ENCODE measurements around the gene LAMA2. TPM values are rescaled to one million over a fixed set of nuclear protein-coding genes. Genes with fewer than 3 reads are reported as not detected.

The LAMA2 gene
- total RNA-seq, 1 donor from 2014 or later, result 0.47 TPM

DNA sequence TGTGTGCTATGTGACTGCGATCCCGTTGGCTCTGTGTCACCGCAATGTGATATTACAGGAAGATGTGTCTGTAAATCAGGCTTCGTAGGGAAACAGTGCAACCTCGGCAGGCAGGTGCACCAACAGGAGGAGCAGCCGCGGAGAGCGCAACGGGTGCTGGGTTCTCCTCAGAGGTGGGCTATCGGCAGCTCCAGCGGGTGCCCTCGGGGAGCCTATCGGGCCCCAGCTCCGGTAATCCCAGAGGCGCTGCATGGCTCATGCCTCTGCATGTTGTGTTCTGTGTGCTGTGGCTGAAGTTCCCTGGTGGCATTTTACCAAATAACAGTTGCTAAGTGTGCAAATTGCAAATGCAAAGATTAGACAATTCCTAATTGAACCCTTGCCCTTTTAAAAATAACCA is 409.9 kb downstream of the LAMA2 start:
- intact Hi-C loops (cut with micrococcal nuclease), result no loop called here
- no peaks in the 10 kb centered on the region for H3K4me1 Mint-ChIP-seq
- H3K36me3 Mint-ChIP-seq (ENCODE audit: low read depth), result no peaks in the 10 kb centered on the region
- no peak overlapping the region for H3K27ac Mint-ChIP-seq
- H3K4me3 Mint-ChIP-seq, result no peak overlapping the region
- H3K27me3 Mint-ChIP-seq, result peaks cover 4% of the 10 kb centered on the region
- DNase-seq, result no peak
- no peaks in the 10 kb centered on the region for H3K9me3 Mint-ChIP-seq

- intact Hi-C loops (cut with micrococcal nuclease), result no loop called here
- peaks cover 12% of the 10 kb centered on the region for H3K27me3 Mint-ChIP-seq
- no peaks in the 10 kb centered on the region for H3K36me3 Mint-ChIP-seq (ENCODE audit: low read depth)
- no peak for DNase-seq
- no peaks in the 10 kb centered on the region for H3K4me1 Mint-ChIP-seq
- no peaks in the 10 kb centered on the region for H3K9me3 Mint-ChIP-seq
- H3K27ac Mint-ChIP-seq, result no peak overlapping the region
- H3K4me3 Mint-ChIP-seq, result no peak overlapping the region
Measured at GRCh38 chr6:129297592-129297991, 414.7 kb downstream of the LAMA2 start.

- no peak for DNase-seq
- Mint-ChIP-seq H3K4me1 (no peaks in the 10 kb centered on the region), H3K4me3 (no peak overlapping the region), H3K9me3 (no peaks in the 10 kb centered on the region), H3K27me3 (peaks cover 17% of the 10 kb centered on the region), H3K27ac (no peak overlapping the region), H3K36me3 (ENCODE audit: low read depth) (no peaks in the 10 kb centered on the region)
- intact Hi-C loops (cut with micrococcal nuclease), result no loop called here
Measured at GRCh38 chr6:129302671-129303070, 419.7 kb downstream of the LAMA2 start.

GRCh38 chr6:129306826-129307225 is 423.9 kb downstream of the LAMA2 start:
- H3K27me3 Mint-ChIP-seq, result peaks cover 7% of the 10 kb centered on the region
- H3K4me3 Mint-ChIP-seq, result no peak overlapping the region
- no peaks in the 10 kb centered on the region for H3K36me3 Mint-ChIP-seq (ENCODE audit: low read depth)
- H3K27ac Mint-ChIP-seq, result no peak overlapping the region
- intact Hi-C loops (cut with micrococcal nuclease), result no loop called here
- H3K4me1 Mint-ChIP-seq, result no peaks in the 10 kb centered on the region
- no peaks in the 10 kb centered on the region for H3K9me3 Mint-ChIP-seq
- DNase-seq, result no peak

- Mint-ChIP-seq H3K4me1 (no peaks in the 10 kb centered on the region), H3K36me3 (ENCODE audit: low read depth) (no peaks in the 10 kb centered on the region), H3K4me3 (no peak overlapping the region), H3K27me3 (peaks cover 7% of the 10 kb centered on the region), H3K9me3 (no peaks in the 10 kb centered on the region), H3K27ac (no peak overlapping the region)
- DNase-seq, result no peak
- intact Hi-C loops (cut with micrococcal nuclease), result no loop called here
Measured at GRCh38 chr6:129307845-129308244, 424.9 kb downstream of the LAMA2 start.

DNA sequence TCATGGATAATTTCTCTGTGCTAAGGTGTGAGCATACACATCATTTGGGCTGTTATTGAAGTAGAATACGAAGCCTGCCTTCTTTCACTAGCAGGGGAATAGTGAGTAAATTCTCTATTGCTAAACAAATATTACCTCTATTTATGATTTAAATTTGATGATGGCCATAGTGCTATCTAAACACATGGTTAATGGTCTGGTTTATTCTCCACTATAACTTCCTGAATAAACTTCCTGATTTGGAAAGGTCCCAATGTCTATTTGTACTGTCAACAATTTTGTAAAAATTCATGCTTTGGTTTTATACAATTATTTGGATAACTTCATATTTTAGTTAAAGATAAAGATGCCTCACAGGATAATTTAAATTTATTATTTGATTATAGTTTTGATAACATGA is 426.2 kb downstream of the LAMA2 start:
- H3K36me3 Mint-ChIP-seq (ENCODE audit: low read depth), result no peaks in the 10 kb centered on the region
- no peak overlapping the region for H3K27ac Mint-ChIP-seq
- intact Hi-C loops (cut with micrococcal nuclease), result no loop called here
- H3K4me3 Mint-ChIP-seq, result no peak overlapping the region
- peaks cover 5% of the 10 kb centered on the region for H3K27me3 Mint-ChIP-seq
- no peaks in the 10 kb centered on the region for H3K4me1 Mint-ChIP-seq
- no peaks in the 10 kb centered on the region for H3K9me3 Mint-ChIP-seq
- no peak for DNase-seq

DNA sequence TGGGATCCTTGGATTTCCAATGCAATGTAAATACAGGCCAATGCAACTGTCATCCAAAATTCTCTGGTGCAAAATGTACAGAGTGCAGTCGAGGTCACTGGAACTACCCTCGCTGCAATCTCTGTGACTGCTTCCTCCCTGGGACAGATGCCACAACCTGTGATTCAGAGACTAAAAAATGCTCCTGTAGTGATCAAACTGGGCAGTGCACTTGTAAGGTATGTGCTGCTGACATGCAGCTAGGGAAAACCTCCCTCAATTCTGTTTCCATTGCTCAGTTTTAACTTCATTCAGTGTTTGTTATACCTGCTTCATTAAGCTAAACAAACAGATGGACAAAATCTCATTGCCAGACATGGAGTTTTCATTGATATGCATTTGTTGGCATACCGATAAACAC is 429.9 kb downstream of the LAMA2 start:
- H3K4me3 Mint-ChIP-seq, result no peak overlapping the region

GRCh38 chr6:129314575-129314974 is 431.6 kb downstream of the LAMA2 start:
- Mint-ChIP-seq H3K27me3 (peaks cover 8% of the 10 kb centered on the region), H3K4me3 (no peak overlapping the region), H3K36me3 (ENCODE audit: low read depth) (no peaks in the 10 kb centered on the region), H3K9me3 (no peaks in the 10 kb centered on the region), H3K4me1 (no peaks in the 10 kb centered on the region), H3K27ac (no peak overlapping the region)
- DNase-seq, result no peak
- intact Hi-C loops (cut with micrococcal nuclease), result no loop called here

More for the DNA sequence above, 429.9 kb downstream of the LAMA2 start:
- DNase-seq, result no peak
- Mint-ChIP-seq H3K27me3 (peaks cover 4% of the 10 kb centered on the region), H3K36me3 (ENCODE audit: low read depth) (no peaks in the 10 kb centered on the region), H3K9me3 (no peaks in the 10 kb centered on the region), H3K4me1 (no peaks in the 10 kb centered on the region), H3K27ac (no peak overlapping the region)
- intact Hi-C loops (cut with micrococcal nuclease), result no loop called here

DNA sequence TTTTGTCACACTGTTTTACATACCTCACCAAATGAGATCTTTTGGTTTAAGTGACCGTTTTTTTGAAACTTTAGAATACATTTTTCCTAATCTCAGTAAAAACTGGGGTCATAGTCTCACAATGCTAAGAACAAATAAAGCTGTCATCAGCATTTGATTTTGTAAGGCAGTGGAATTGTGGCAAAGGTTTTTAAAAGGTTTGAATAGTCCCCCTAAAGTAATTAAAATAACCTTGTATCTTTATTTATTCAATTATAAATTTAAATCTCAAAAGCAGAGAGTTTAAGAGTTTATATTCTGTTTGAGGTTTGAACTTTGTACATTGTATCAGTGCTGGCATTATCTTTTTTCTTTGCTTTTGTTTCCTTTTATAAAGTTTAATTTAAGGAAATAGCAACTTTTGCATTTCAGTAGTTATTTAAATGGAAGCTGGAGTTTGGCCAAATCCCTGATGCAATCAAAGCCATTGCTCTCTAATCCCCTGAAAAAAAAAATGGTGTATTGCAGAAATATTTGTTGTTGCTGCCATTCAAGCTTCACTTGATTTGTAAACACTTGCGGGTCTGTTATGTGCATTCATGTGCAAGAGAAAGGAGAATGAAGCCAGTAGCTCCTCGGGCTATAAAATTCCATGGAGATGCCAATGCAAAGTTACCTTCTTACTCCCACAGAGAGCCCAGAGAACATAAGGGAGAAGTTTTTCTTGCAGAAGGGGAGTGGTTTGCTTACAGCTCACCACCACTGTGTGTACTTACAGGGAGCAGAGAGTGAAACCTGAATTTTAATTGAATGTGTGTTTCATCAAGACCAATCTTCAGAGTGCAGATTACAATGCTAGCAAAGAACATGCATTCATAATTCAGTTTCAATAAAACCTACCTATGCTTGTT is 435.2 kb downstream of the LAMA2 start:
- Mint-ChIP-seq H3K27me3 (peaks cover 8% of the 10 kb centered on the region), H3K27ac (no peak overlapping the region), H3K4me3 (no peak overlapping the region), H3K9me3 (no peaks in the 10 kb centered on the region), H3K36me3 (ENCODE audit: low read depth) (no peaks in the 10 kb centered on the region), H3K4me1 (no peaks in the 10 kb centered on the region)
- no peak for DNase-seq
- intact Hi-C loops (cut with micrococcal nuclease), result no loop called here

DNA sequence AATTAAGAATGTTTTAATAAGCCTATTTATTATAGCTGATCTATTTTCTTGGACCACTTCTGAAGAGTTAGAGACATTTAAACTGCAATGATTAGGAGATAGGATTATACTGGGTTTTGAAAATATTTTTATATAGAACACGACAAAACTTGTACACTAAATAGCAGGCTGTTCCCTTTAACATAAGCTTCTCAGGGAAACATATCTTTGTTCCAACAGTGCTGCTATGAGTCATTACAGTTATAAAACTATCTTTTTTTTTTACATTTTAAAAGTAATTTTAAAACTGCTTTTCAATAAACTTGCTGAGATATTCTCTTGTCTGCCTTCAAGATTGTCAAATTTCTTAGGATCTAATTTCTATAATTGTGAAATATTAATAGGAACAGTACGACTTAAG is 438.0 kb downstream of the LAMA2 start:
- no peaks in the 10 kb centered on the region for H3K4me1 Mint-ChIP-seq
- no peak for DNase-seq
- intact Hi-C loops (cut with micrococcal nuclease), result no loop called here
- peaks cover 8% of the 10 kb centered on the region for H3K27me3 Mint-ChIP-seq
- H3K27ac Mint-ChIP-seq, result no peak overlapping the region
- no peak overlapping the region for H3K4me3 Mint-ChIP-seq
- no peaks in the 10 kb centered on the region for H3K36me3 Mint-ChIP-seq (ENCODE audit: low read depth)
- H3K9me3 Mint-ChIP-seq, result no peaks in the 10 kb centered on the region

DNA sequence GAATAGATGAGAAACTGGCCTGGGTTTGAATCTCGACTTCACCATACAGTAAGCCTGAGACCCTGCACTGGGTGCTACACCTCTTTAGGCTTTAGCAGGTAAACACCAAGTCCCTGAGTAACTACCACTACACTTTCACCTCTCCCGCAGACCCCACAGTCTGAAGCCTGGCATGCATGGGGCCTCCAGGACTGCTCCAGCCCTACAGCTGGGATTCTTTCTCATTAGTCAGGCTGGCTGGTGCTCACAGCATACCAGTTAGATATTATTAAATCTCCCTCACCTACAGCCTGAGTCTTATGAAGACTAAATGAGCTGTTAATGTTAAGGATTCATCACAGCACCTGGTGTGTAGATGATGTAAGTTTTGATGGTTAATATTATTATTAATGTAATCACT is 438.4 kb downstream of the LAMA2 start:
- DNase-seq, result no peak
- Mint-ChIP-seq H3K9me3 (no peaks in the 10 kb centered on the region), H3K36me3 (ENCODE audit: low read depth) (no peaks in the 10 kb centered on the region), H3K4me3 (no peak overlapping the region), H3K27ac (no peak overlapping the region), H3K4me1 (no peaks in the 10 kb centered on the region), H3K27me3 (peaks cover 7% of the 10 kb centered on the region)
- intact Hi-C loops (cut with micrococcal nuclease), result no loop called here

DNA sequence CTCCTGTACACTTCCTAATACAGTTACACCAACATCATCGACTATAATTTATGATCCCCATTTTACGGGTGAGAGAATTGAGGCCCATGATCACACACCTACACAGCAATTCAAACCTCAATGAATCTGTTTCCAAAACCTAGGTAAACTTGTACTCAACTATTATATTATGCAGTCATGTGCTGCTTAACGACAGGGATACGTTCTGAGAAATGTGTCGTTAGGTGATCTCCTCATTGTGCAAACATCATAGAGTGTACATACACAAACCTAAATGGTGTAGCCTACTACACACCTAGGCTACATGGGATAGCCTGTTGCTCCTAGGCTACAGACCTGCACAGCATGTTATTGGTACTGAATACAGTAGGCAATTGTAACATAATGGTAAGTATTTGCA is 441.4 kb downstream of the LAMA2 start:
- no peaks in the 10 kb centered on the region for H3K9me3 Mint-ChIP-seq
- H3K4me1 Mint-ChIP-seq, result no peaks in the 10 kb centered on the region
- H3K27ac Mint-ChIP-seq, result no peak overlapping the region
- no peak for DNase-seq
- H3K4me3 Mint-ChIP-seq, result no peak overlapping the region
- intact Hi-C loops (cut with micrococcal nuclease), result no loop called here
- peaks cover 4% of the 10 kb centered on the region for H3K27me3 Mint-ChIP-seq
- H3K36me3 Mint-ChIP-seq (ENCODE audit: low read depth), result no peaks in the 10 kb centered on the region

DNA sequence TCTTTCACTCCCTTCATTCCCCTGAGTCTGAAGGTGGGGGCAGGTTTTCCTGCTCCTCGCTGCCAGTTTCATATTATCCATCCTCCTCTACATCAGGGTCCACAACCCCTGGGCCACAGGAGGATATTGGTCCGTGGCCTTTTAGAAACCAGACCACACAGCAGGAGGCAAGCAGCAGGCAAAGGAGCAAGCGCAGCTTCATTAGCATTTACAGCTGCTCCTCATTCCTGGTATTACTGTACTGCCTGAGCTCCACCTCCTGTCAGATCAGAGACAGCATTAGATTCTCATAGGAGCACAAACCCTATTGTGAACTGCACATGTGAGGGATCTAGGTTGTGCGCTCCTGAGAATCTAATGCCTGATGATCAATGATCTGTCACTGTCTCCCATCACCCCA is 446.7 kb downstream of the LAMA2 start:
- intact Hi-C loops (cut with micrococcal nuclease), result no loop called here
- Mint-ChIP-seq H3K4me1 (no peaks in the 10 kb centered on the region), H3K27ac (no peak overlapping the region), H3K4me3 (no peak overlapping the region), H3K9me3 (no peaks in the 10 kb centered on the region), H3K27me3 (peaks cover 4% of the 10 kb centered on the region), H3K36me3 (ENCODE audit: low read depth) (no peaks in the 10 kb centered on the region)
- DNase-seq, result no peak

DNA sequence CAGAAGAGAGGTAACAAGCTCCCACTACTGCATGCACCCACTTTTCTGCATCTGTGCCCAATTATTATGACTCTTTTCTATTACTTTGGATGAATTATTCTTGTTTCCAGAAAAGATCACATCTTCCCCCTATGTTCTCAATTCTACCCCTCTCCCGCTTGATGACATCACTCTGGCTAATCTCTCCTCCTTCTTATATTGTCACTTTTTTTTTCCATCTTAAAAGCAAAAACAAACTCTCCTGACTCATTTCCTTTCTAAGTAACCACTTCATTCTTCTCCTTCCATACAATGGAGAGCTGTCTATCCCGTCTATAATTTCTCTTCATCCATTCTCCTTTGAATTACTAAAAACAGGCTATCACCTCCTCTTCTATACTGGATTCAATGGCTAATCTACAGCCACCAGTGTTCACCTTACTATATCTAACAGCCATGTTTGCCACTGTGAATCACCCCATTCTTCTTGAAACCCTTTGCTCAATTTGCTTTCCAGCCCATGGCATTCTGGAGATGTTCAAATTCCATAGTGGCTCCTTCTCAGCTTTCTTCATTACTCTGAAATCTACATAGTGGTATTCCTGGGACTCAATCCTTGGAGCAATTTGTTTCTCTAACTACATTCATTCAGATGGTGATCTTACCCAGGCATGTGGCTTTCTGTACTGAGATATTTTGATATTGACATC is 448.7 kb downstream of the LAMA2 start:
- intact Hi-C loops (cut with micrococcal nuclease), result no loop called here
- peaks cover 4% of the 10 kb centered on the region for H3K27me3 Mint-ChIP-seq
- H3K9me3 Mint-ChIP-seq, result no peaks in the 10 kb centered on the region
- H3K36me3 Mint-ChIP-seq (ENCODE audit: low read depth), result no peaks in the 10 kb centered on the region
- DNase-seq, result no peak
- H3K4me1 Mint-ChIP-seq, result no peaks in the 10 kb centered on the region
- no peak overlapping the region for H3K27ac Mint-ChIP-seq
- H3K4me3 Mint-ChIP-seq, result no peak overlapping the region

Data from activated CD4-positive, alpha-beta T cell treated with anti-CD3 and anti-CD28 coated beads, Interleukin-2, amount 10 ng/mL, durations not matched to agents 24 days and 14 days (primary cell).